Epithelial cell of proximal tubule (primary cell): ENCODE measurements around the gene OSBPL9. TPM values are rescaled to one million over a fixed set of nuclear protein-coding genes. Genes with fewer than 3 reads are reported as not detected.
"Not testable (repeated sequence)": the region's sequence is repeated elsewhere in the genome, so short reads cannot be mapped to it uniquely, and the experiment has no call there.

Experiments used
- DNase-seq: peaks from one replicate; pipeline ENCODE4 v3.0.0-alpha.2; 2011; ENCODE audit warnings: low read depth
- H3K4me3 ChIP-seq: 2 replicates; pipeline ENCODE4 v1.5.1; 2011; ENCODE audit warnings: low read depth, mild to moderate bottlenecking, low read length
- CTCF ChIP-seq: conservative IDR thresholded peaks from 2 replicates; pipeline ENCODE4 v1.5.1; 2012; ENCODE audit warnings: low read depth, mild to moderate bottlenecking, low read length
- total RNA-seq: library from RNA; depleted of rRNA; stranded (reverse); fragments of >200 nt; gene quantifications from 2 replicates; pipeline ENCODE4 v1.2.3, GENCODE V29; 2015

OSBPL9 gene
- total RNA-seq, 1 donor from 2014 or later = 69.7 TPM

- H3K4me3 ChIP-seq = no peak overlapping the region
- TF ChIP-seq CTCF = no peak
- DNase-seq = no peak
Measured at GRCh38 chr1:51643362-51643761, 26.5 kb downstream of the OSBPL9 start.

- no peak for TF ChIP-seq CTCF
- no peak for DNase-seq
- H3K4me3 ChIP-seq = no peak overlapping the region
Measured at GRCh38 chr1:51644020-51644419, 27.1 kb downstream of the OSBPL9 start.

GRCh38 chr1:51644533-51645197 lies 27.8 kb downstream of the OSBPL9 start:
- H3K4me3 ChIP-seq = no peak overlapping the region
- no peak for TF ChIP-seq CTCF
- DNase-seq = no peak

GRCh38 chr1:51646592-51646991 lies 29.7 kb downstream of the OSBPL9 start:
- DNase-seq, H3K4me3 ChIP-seq: not testable (repeated sequence)

GRCh38 chr1:51648180-51649109 lies 31.6 kb downstream of the OSBPL9 start:
- no peak overlapping the region for H3K4me3 ChIP-seq
- DNase-seq = no peak
- TF ChIP-seq CTCF = no peak

- no peak for TF ChIP-seq CTCF
- H3K4me3 ChIP-seq = no peak overlapping the region
- DNase-seq = no peak
Measured at GRCh38 chr1:51649593-51650091, 32.8 kb downstream of the OSBPL9 start.

- DNase-seq = no peak
- TF ChIP-seq CTCF = no peak
- H3K4me3 ChIP-seq = no peak overlapping the region
Measured at GRCh38 chr1:51650198-51650597, 33.3 kb downstream of the OSBPL9 start.
